ENCODE measurements around the gene LCOR.

Gene LCOR

GRCh38 chr10:96951954-96952353, 119.9 kb downstream of the LCOR start:
- Histone ChIP-seq H3K14ac (ENCODE audit: low read length in 2 of 2) (no peak overlapping the region), H3K36me3 (ENCODE audit: control insufficient read depth in 1 of 2, insufficient read depth in 2 of 2, low read depth in 1 of 2, low read length in 2 of 2) (peaks cover 12 to 56% of the 10 kb centered on the region in 2 experiments), H2AFZ (ENCODE audit: low read depth, low read length) (no peak overlapping the region), H3K9ac (ENCODE audit: low read length) (no peak overlapping the region), H4K8ac (ENCODE audit: low read length) (no peak overlapping the region), H2AK5ac (ENCODE audit: low read length, severe bottlenecking) (no peak overlapping the region), H4K91ac (ENCODE audit: low read length) (no peak overlapping the region), H2BK5ac (ENCODE audit: low read depth, low read length, poor library complexity, severe bottlenecking) (no peak overlapping the region), H3K4me2 (ENCODE audit: low read length, poor library complexity, severe bottlenecking) (no peak overlapping the region), H3K23ac (ENCODE audit: low read length in 2 of 2) (no peak overlapping the region), H3K27me3 (ENCODE audit: control insufficient read depth in 1 of 2, insufficient read depth in 1 of 2, low read length in 2 of 2) (no peaks in the 10 kb centered on the region), H3K79me1 (replicated peaks; ENCODE audit: low read length, poor library complexity, severe bottlenecking) (peaks cover 22% of the 10 kb centered on the region), H3K4me1 (ENCODE audit: control insufficient read depth, insufficient read depth, low read depth, low read length) (no peaks in the 10 kb centered on the region), H3K18ac (ENCODE audit: low read depth in 1 of 2, low read length in 2 of 2) (no peak overlapping the region), H3K4ac (ENCODE audit: low read depth in 1 of 2, low read length in 2 of 2) (no peak overlapping the region), H3K9me3 (ENCODE audit: control insufficient read depth, low read length) (no peaks in the 10 kb centered on the region), H3K4me3 (ENCODE audit: insufficient read depth in 1 of 2, low read depth in 1 of 2, low read length in 2 of 2) (no peak overlapping the region), H2BK15ac (ENCODE audit: low read depth, poor library complexity, severe bottlenecking) (no peak overlapping the region), H2BK12ac (ENCODE audit: low read length in 2 of 2) (no peak overlapping the region), H2BK120ac (ENCODE audit: low read depth, low read length) (no peak overlapping the region), H3K27ac (ENCODE audit: low read length, poor library complexity, severe bottlenecking) (no peak overlapping the region)
- WGBS: 100% methylated on average over 1 of the region's 2 CpGs
- DNase-seq: no peak

- Histone ChIP-seq H4K8ac (ENCODE audit: low read length) (no peak overlapping the region), H3K14ac (ENCODE audit: low read length in 2 of 2) (no peak overlapping the region), H3K23ac (ENCODE audit: low read length in 2 of 2) (no peak overlapping the region), H3K4me1 (ENCODE audit: control insufficient read depth, insufficient read depth, low read depth, low read length) (no peaks in the 10 kb centered on the region), H3K79me1 (replicated peaks; ENCODE audit: low read length, poor library complexity, severe bottlenecking) (peaks cover 20% of the 10 kb centered on the region), H3K9me3 (ENCODE audit: control insufficient read depth, low read length) (no peaks in the 10 kb centered on the region), H2BK120ac (ENCODE audit: low read depth, low read length) (no peak overlapping the region), H3K27ac (ENCODE audit: low read length, poor library complexity, severe bottlenecking) (no peak overlapping the region), H3K4me3 (ENCODE audit: insufficient read depth in 1 of 2, low read depth in 1 of 2, low read length in 2 of 2) (no peak overlapping the region), H2AFZ (ENCODE audit: low read depth, low read length) (no peak overlapping the region), H2BK12ac (ENCODE audit: low read length in 2 of 2) (no peak overlapping the region), H3K18ac (ENCODE audit: low read depth in 1 of 2, low read length in 2 of 2) (no peak overlapping the region), H4K91ac (ENCODE audit: low read length) (no peak overlapping the region), H3K4ac (ENCODE audit: low read depth in 1 of 2, low read length in 2 of 2) (no peak overlapping the region), H3K9ac (ENCODE audit: low read length) (no peak overlapping the region), H3K36me3 (ENCODE audit: control insufficient read depth in 1 of 2, insufficient read depth in 2 of 2, low read depth in 1 of 2, low read length in 2 of 2) (peaks cover 12 to 56% of the 10 kb centered on the region in 2 experiments), H2BK5ac (ENCODE audit: low read depth, low read length, poor library complexity, severe bottlenecking) (no peak overlapping the region), H2BK15ac (ENCODE audit: low read depth, poor library complexity, severe bottlenecking) (no peak overlapping the region), H3K27me3 (ENCODE audit: control insufficient read depth in 1 of 2, insufficient read depth in 1 of 2, low read length in 2 of 2) (no peaks in the 10 kb centered on the region), H2AK5ac (ENCODE audit: low read length, severe bottlenecking) (no peak overlapping the region), H3K4me2 (ENCODE audit: low read length, poor library complexity, severe bottlenecking) (no peak overlapping the region)
- DNase-seq: no peak
- WGBS: 94% methylated on average over 4 of the region's 4 CpGs
These were observed 123.7 kb downstream of the LCOR start for GRCh38 chr10:96955794-96956193.

- no peak overlapping the region for H2BK15ac ChIP-seq (ENCODE audit: low read depth, poor library complexity, severe bottlenecking)
- peaks cover 12 to 54% of the 10 kb centered on the region in 2 experiments for H3K36me3 ChIP-seq (ENCODE audit: control insufficient read depth in 1 of 2, insufficient read depth in 2 of 2, low read depth in 1 of 2, low read length in 2 of 2)
- no peak overlapping the region for H2AFZ ChIP-seq (ENCODE audit: low read depth, low read length)
- no peak for DNase-seq
- H3K27ac ChIP-seq (ENCODE audit: low read length, poor library complexity, severe bottlenecking): no peak overlapping the region
- no peak overlapping the region for H2BK12ac ChIP-seq (ENCODE audit: low read length in 2 of 2)
- no peak overlapping the region for H4K8ac ChIP-seq (ENCODE audit: low read length)
- no peaks in the 10 kb centered on the region for H3K4me1 ChIP-seq (ENCODE audit: control insufficient read depth, insufficient read depth, low read depth, low read length)
- 89% methylated on average over 1 of the region's 2 CpGs for WGBS
- H3K4ac ChIP-seq (ENCODE audit: low read depth in 1 of 2, low read length in 2 of 2): no peak overlapping the region
- no peak overlapping the region for H3K4me2 ChIP-seq (ENCODE audit: low read length, poor library complexity, severe bottlenecking)
- no peak overlapping the region for H2BK5ac ChIP-seq (ENCODE audit: low read depth, low read length, poor library complexity, severe bottlenecking)
- H4K91ac ChIP-seq (ENCODE audit: low read length): no peak overlapping the region
- no peak overlapping the region for H3K23ac ChIP-seq (ENCODE audit: low read length in 2 of 2)
- H3K27me3 ChIP-seq (ENCODE audit: control insufficient read depth in 1 of 2, insufficient read depth in 1 of 2, low read length in 2 of 2): no peaks in the 10 kb centered on the region
- H2AK5ac ChIP-seq (ENCODE audit: low read length, severe bottlenecking): no peak overlapping the region
- no peaks in the 10 kb centered on the region for H3K9me3 ChIP-seq (ENCODE audit: control insufficient read depth, low read length)
- peaks cover 19% of the 10 kb centered on the region for H3K79me1 ChIP-seq (replicated peaks; ENCODE audit: low read length, poor library complexity, severe bottlenecking)
- H3K9ac ChIP-seq (ENCODE audit: low read length): no peak overlapping the region
- H3K14ac ChIP-seq (ENCODE audit: low read length in 2 of 2): no peak overlapping the region
- no peak overlapping the region for H3K4me3 ChIP-seq (ENCODE audit: insufficient read depth in 1 of 2, low read depth in 1 of 2, low read length in 2 of 2)
- H3K18ac ChIP-seq (ENCODE audit: low read depth in 1 of 2, low read length in 2 of 2): no peak overlapping the region
- no peak overlapping the region for H2BK120ac ChIP-seq (ENCODE audit: low read depth, low read length)
These were observed 126.0 kb downstream of the LCOR start for GRCh38 chr10:96958071-96958470.

GRCh38 chr10:96959733-96960132, 127.6 kb downstream of the LCOR start:
- H4K91ac ChIP-seq (ENCODE audit: low read length): no peak overlapping the region
- no peak overlapping the region for H3K14ac ChIP-seq (ENCODE audit: low read length in 2 of 2)
- H4K8ac ChIP-seq (ENCODE audit: low read length): no peak overlapping the region
- no peak overlapping the region for H2BK12ac ChIP-seq (ENCODE audit: low read length in 2 of 2)
- DNase-seq: no peak
- no peak overlapping the region for H3K9ac ChIP-seq (ENCODE audit: low read length)
- no peak overlapping the region for H2BK15ac ChIP-seq (ENCODE audit: low read depth, poor library complexity, severe bottlenecking)
- H3K79me1 ChIP-seq (replicated peaks; ENCODE audit: low read length, poor library complexity, severe bottlenecking): peaks cover 20% of the 10 kb centered on the region
- H2BK120ac ChIP-seq (ENCODE audit: low read depth, low read length): no peak overlapping the region
- H2AFZ ChIP-seq (ENCODE audit: low read depth, low read length): no peak overlapping the region
- H3K4me1 ChIP-seq (ENCODE audit: control insufficient read depth, insufficient read depth, low read depth, low read length): no peaks in the 10 kb centered on the region
- H3K4me2 ChIP-seq (ENCODE audit: low read length, poor library complexity, severe bottlenecking): no peak overlapping the region
- no peak overlapping the region for H3K4ac ChIP-seq (ENCODE audit: low read depth in 1 of 2, low read length in 2 of 2)
- H3K23ac ChIP-seq (ENCODE audit: low read length in 2 of 2): no peak overlapping the region
- no peak overlapping the region for H3K27ac ChIP-seq (ENCODE audit: low read length, poor library complexity, severe bottlenecking)
- H3K36me3 ChIP-seq (ENCODE audit: control insufficient read depth in 1 of 2, insufficient read depth in 2 of 2, low read depth in 1 of 2, low read length in 2 of 2): peaks cover 8 to 50% of the 10 kb centered on the region in 2 experiments
- no CpG with 5 or more reads among the region's 1 CpG for WGBS
- no peak overlapping the region for H3K18ac ChIP-seq (ENCODE audit: low read depth in 1 of 2, low read length in 2 of 2)
- no peaks in the 10 kb centered on the region for H3K27me3 ChIP-seq (ENCODE audit: control insufficient read depth in 1 of 2, insufficient read depth in 1 of 2, low read length in 2 of 2)
- H3K9me3 ChIP-seq (ENCODE audit: control insufficient read depth, low read length): no peaks in the 10 kb centered on the region
- no peak overlapping the region for H3K4me3 ChIP-seq (ENCODE audit: insufficient read depth in 1 of 2, low read depth in 1 of 2, low read length in 2 of 2)
- no peak overlapping the region for H2AK5ac ChIP-seq (ENCODE audit: low read length, severe bottlenecking)
- no peak overlapping the region for H2BK5ac ChIP-seq (ENCODE audit: low read depth, low read length, poor library complexity, severe bottlenecking)
